ENCODE results near the gene BOD1.

The BOD1 gene

DNA sequence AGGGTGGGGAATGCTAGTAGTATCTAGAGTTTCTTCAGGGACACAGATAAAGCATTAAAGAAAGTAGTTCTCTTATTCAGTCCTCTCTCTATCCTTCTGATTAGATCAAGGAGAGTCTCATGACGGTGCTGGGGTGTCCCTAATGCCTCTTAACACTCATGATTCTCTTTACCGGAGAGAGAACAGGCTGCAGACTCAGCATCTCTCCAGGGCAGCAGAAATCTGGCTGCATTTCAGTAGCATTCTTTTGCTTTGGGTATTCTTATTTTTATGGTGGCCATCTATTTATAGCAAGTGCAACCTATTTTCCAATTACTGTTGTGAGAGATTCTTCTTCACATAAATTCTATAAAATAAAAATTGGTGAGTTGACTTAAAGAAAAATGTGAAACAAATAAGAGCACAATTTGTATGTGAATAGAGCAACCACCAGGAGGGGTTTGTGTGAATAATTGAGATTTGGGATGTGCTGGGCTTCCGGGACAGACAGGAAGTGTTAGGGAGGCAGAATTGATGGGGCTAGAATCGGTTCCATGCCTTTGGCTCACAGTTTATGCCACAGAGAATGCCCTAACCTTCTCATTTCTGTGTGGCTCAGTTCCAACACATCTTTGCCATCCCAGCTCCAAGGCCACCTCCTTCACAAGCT, 23.8 kb upstream of the BOD1 start:
- no peak for DNase-seq

DNA sequence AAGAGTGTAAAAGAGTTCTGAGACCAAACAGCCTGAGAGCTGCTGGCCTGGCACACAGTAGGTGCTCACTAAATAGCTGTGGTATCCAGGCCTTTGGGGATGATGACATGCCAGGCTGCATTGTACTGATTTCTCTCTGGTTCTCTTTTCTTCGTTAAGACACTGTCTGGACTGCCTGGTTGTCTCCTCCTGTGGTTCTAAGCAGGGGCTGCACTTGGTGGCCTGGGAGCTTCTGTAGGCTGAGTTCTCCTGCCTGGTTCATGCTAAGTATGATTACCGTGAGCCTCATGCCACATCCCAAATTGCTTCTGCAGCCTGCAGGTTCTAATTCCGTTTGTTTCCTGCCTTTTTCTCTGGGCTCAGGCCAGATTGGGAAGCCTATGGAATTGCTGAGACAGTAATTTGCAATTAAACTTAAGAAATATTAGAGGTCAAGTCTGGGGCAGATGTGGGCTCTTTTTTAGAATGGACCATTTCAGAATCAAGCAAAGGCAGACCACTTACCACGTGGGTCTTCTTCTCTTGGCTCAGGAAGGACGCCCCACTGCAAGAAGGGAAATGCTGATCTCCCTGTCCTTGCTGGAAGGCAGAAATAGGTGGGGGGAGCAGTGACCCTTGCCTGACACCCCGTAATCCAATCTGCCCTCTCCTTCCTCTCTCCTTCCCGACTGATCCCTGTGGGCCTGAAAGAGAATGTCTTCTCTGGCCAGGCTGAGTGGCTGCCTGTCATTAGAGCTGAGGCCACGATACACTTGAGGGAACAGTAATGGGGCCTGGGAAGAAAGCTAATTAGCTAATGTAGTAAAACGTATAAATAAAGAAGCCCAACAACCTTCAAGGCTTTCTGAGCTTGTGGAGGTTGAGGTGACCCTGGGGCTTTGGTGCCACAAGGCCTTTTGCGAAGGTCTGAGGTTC, 21.9 kb upstream of the BOD1 start:
- no peak for DNase-seq

DNA sequence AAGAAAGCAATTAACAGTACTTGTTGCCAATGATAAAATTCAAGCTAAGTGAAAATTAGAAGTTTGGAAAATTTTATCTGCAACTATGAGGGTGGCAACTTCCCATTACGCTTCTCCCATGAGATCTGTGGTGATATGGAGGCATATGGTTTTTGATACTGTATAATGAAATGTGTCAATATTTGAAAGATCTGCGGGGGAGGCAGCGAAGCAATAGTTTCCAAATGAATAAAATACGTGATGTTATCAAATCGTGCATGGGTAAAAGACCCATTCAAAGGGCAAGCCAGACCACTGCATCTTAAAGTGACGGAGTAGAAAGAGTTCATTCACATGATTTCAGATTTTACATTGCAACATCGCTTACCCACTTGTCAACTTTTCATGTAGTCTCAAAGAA, 20.9 kb upstream of the BOD1 start:
- DNase-seq = no peak

GRCh38 chr5:173634465-173634983, 18.1 kb upstream of the BOD1 start:
- DNase-seq = no peak

DNA sequence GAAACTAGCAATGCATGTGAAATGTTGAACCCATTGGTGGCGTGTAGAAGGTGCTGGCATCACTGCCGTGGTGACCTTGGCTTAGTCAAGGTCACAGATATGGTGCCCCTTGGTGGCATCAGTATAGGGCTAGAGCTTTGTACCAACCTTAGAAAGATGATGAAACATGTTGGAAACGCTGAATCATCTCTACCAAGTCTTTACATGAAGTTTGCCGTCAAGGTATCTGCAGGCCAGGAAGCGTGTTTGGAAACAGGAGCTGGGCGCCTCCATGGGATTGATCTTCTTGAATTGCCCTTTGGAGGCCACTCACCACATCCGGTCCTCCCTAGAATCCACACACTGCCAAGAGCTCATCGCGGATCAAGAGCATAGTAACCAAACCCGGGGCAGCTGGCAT, 16.9 kb upstream of the BOD1 start:
- no peak for DNase-seq

DNA sequence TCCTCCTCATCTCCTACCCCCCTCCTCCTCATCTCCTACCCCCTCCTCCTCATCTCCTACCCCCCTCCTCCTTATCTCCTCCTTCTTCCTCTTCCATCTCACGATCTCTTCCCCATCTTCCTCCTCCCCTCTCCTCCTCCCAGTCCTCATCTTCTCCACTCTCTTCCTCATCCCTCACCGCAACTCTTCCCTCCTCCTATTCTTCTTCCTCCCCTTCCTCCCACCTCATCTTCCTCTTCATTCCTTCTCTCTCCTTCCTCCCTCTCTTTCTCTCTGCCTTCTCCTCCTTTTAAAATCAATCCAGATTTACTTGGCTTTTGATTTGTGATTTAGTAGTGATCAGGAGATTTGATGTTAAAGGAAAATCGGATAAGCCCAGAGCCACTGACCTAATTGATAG, 15.0 kb upstream of the BOD1 start:
- DNase-seq = no peak

DNA sequence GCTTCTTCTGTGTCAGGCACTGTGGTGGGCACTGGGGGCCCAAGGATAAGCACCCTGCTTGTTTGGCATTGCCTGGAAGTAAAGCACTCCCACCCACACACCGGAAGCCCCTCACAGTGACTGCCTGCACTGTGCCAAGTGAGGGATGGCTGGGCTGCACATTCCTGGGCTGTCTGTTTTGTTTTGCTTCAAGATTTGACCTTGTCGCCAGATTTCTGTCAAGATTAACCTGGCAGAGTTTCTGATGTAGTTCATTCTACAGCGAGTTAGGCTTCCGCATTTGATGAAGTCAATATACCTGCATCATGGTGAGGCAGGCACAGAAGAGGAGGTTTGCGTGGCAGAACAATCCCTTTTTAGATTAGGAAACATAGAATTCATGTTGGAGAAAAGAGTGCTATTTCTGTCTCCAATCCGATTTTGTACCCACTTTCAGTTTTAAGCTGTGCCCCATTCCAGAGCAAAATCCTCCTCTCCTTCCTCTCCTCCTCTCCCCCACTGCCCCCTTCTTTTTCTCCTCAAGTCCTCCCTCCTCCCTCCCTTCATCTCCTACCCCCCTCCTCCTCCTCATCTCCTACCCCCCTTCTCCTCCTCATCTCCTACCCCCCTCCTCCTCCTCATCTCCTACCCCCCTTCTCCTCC, 14.4 kb upstream of the BOD1 start:
- no peak for DNase-seq

- no peak for DNase-seq
Observed at GRCh38 chr5:173629628-173630027, 13.2 kb upstream of the BOD1 start.

GRCh38 chr5:173628501-173628900, 12.1 kb upstream of the BOD1 start:
- DNase-seq = no peak

- DNase-seq = no peak
Observed at GRCh38 chr5:173627860-173628392, 11.5 kb upstream of the BOD1 start.

GRCh38 chr5:173627271-173627670, 10.8 kb upstream of the BOD1 start:
- DNase-seq = no peak

DNA sequence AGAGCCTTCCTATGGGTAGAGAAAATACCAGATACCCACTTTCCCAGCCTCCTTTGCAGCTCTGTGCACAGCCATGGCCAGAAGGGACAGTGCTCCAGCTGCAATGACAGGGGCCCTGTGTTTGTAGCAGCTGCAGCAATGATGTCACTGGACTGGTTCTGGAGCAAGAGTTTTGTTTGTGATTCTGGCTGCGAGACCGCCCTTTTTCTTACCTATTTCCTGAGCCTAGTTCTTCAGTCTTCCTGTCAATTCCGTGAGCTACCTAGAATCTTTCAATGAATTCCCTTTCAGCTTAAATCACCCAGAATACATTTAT, 10.0 kb upstream of the BOD1 start:
- DNase-seq = no peak

GRCh38 chr5:173625673-173626504, 9.4 kb upstream of the BOD1 start:
- DNase-seq = no peak

GRCh38 chr5:173625261-173625660, 8.8 kb upstream of the BOD1 start:
- no peak for DNase-seq

DNA sequence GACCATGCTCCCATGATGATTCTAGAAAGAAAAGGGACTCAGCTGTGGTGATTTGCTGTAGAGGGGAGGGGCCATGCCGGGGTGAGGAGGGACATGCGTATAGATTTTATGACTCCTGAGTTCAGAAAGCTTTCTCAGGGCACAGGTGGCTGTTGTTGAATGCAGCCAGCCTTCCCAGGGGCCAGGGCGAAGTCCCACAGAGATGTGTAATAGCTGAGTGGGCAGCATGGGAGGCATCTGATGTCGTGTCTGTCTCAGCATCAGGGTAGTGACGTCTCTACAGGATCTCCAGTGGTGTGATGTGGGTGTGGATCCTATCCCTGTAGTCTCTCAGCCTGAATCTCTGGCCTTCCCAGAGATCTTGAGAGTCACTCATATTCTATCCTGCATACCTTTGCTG, 7.8 kb upstream of the BOD1 start:
- no peak for DNase-seq

- no peak for DNase-seq
Observed at GRCh38 chr5:173623789-173624188, 7.3 kb upstream of the BOD1 start.

- no peak for DNase-seq
Observed at GRCh38 chr5:173623296-173623771, 6.9 kb upstream of the BOD1 start.

GRCh38 chr5:173622183-173623047, 6.0 kb upstream of the BOD1 start:
- DNase-seq = no peak

GRCh38 chr5:173620784-173621183, 4.3 kb upstream of the BOD1 start:
- no peak for DNase-seq

DNA sequence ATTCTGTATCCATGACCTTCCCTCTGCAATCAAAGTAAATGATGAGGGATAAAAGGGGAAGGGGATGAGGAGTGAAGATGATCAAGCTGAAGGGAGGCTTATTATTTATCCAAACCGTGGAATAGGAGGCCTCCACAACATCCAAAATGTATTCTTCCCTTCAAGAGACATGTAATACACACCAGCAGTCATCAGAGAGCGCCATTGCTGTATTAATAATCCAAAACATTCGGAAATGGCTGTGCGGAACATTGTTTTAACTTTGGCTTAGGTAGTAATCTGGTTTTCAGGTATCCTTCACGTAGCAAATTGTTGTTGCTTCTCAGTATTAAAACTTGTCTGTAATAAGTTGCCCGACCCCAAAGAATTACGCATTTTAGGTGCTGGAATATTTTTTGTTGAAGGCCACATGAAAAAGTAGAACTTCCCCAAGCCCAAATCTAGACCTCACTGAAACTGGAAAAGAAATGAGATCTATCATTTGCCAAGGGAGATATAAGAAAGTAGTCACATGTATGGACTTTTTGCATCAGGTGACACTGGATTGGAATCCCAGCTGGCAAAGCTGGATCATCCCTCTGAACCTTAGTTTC, 2.6 kb upstream of the BOD1 start:
- DNase-seq = peak; percentile 43

Data from fibroblast of skin of right quadriceps (primary cell).